GM12865 (cell line): ENCODE data around the gene SYCP2L.
"Not testable (repeated sequence)": the region's sequence is repeated elsewhere in the genome, so short reads cannot be mapped to it uniquely, and the experiment has no call there.

ENCODE experiments used
- DNase-seq: peaks from one replicate; pipeline ENCODE4 v3.0.0; 2010; ENCODE audit warnings: low read depth
- H3K4me3 ChIP-seq: 2 replicates; pipeline ENCODE4 v1.5.1; 2011; ENCODE audit warnings: mild to moderate bottlenecking, low read depth, low read length, control low read depth
- CTCF ChIP-seq: IDR thresholded peaks from 2 replicates; pipeline ENCODE4 v1.5.1; 2011; ENCODE audit warnings: low read length, control low read depth, low read depth, inconsistent platforms; ENCODE audit not compliant: insufficient read depth; ENCODE audit errors: missing control alignments

The SYCP2L gene

GRCh38 chr6:10981409-10981808, 94.6 kb downstream of the SYCP2L start:
- no peak overlapping the region for H3K4me3 ChIP-seq
- no peak for DNase-seq
- no peak for TF ChIP-seq CTCF

- H3K4me3 ChIP-seq, DNase-seq: not testable (repeated sequence)
These were observed 98.1 kb downstream of the SYCP2L start for GRCh38 chr6:10984959-10985358.

GRCh38 chr6:10989587-10989986, 102.7 kb downstream of the SYCP2L start:
- DNase-seq = no peak
- TF ChIP-seq CTCF = no peak
- H3K4me3 ChIP-seq = no peak overlapping the region

- no peak for TF ChIP-seq CTCF
- H3K4me3 ChIP-seq = no peak overlapping the region
- no peak for DNase-seq
These were observed 104.3 kb downstream of the SYCP2L start for GRCh38 chr6:10991115-10991514.

- no peak for DNase-seq
- TF ChIP-seq CTCF = no peak
- no peak overlapping the region for H3K4me3 ChIP-seq
These were observed 107.0 kb downstream of the SYCP2L start for GRCh38 chr6:10993896-10994295.

- H3K4me3 ChIP-seq = no peak overlapping the region
- DNase-seq = no peak
- TF ChIP-seq CTCF = no peak
These were observed 108.4 kb downstream of the SYCP2L start for GRCh38 chr6:10995114-10995707.

- DNase-seq = no peak
- no peak overlapping the region for H3K4me3 ChIP-seq
- TF ChIP-seq CTCF = no peak
These were observed 113.1 kb downstream of the SYCP2L start for GRCh38 chr6:10999994-11000393.
